HepG2 (cell line): Measurements from ENCODE around the gene EPB41L2. TPM values are rescaled to one million over a fixed set of nuclear protein-coding genes. Genes with fewer than 3 reads are reported as not detected.

Experiments
- ATAC-seq: fragments of 200-7000 bp; cut with Tn5 transposase; 3 replicates; pipeline ENCODE4 v1.9.1; 2020; ENCODE audit warnings: mild to moderate bottlenecking, moderate library complexity
- BruUV-seq: library from RNA; stranded (reverse); fragments of 400-500 nt; replicated peaks from 2 replicates; lab custom pipeline; 2021; lab: Mats Ljungman, UMichigan
- CTCF ChIA-PET: fragments of 300-600 bp; formaldehyde crosslinking; extraction: SDS; loops from one replicate; lab custom pipeline; 2021; ENCODE audit warnings: low total read pairs, inconsistent platforms, low intra/inter-chr PET ratio; lab: Yijun Ruan, JAX
- POLR2A ChIA-PET: fragments of 350-600 bp; sonication (Branson Sonifier 250); formaldehyde crosslinking; loops from one replicate; lab custom pipeline; 2020; ENCODE audit warnings: antibody characterized with exemption, inconsistent platforms; lab: Yijun Ruan, JAX
- DNase-seq: peaks from one replicate; pipeline ENCODE4 v3.0.0-alpha.2; 2015; ENCODE audit warnings: low spot score
- FAIRE-seq: peaks from 3 replicates; lab custom pipeline; 2011; peaks lifted over from hg19 to GRCh38; lab: Jason Lieb, UNC
- H2AFZ ChIP-seq: one replicate; pipeline ENCODE4 v1.6.1; 2011; ENCODE audit warnings: low read length, inconsistent platforms
- H3K27ac ChIP-seq: fragments of 300-600 bp; 3 replicates; pipeline ENCODE4 v1.8.0; 2011; ENCODE audit warnings: mixed run types, mild to moderate bottlenecking, mixed read lengths, low read length, inconsistent platforms; ENCODE audit not compliant: insufficient read depth; ENCODE audit errors: extremely low read length
- H3K27me3 ChIP-seq, 2 experiments: fragments of 200-600 bp in 1 of 2; 2 replicates in 1 of 2; 3 replicates in 1 of 2; pipeline versions ENCODE4 v1.6.0 to v1.8.0; 2011; ENCODE audit warnings: low read length in 2 of 2, mild to moderate bottlenecking in 2 of 2, moderate library complexity in 2 of 2, inconsistent platforms in 1 of 2; ENCODE audit not compliant: insufficient read depth in 2 of 2, control insufficient read depth in 1 of 2
- H3K36me3 ChIP-seq, 2 experiments: fragments of 200-600 bp in 1 of 2; replicated peaks in 1 of 2; 2 replicates in 1 of 2; 3 replicates in 1 of 2; pipeline versions ENCODE4 v1.5.1 to v1.8.0; 2011; ENCODE audit warnings: low read length in 2 of 2, inconsistent platforms in 1 of 2; ENCODE audit not compliant: insufficient read depth in 2 of 2, control insufficient read depth in 1 of 2
- H3K4me1 ChIP-seq: 2 replicates; pipeline ENCODE4 v1.5.1; 2012; ENCODE audit warnings: low read length, inconsistent platforms; ENCODE audit not compliant: insufficient read depth
- H3K4me2 ChIP-seq: 2 replicates; pipeline ENCODE4 v1.6.0; 2011; ENCODE audit warnings: low read depth, low read length, inconsistent platforms
- H3K4me3 ChIP-seq, 3 experiments: fragments of 200-600 bp in 1 of 3; sonication (generic), shearing (Covaris generic) in 1 of 3; replicated peaks in 1 of 3; 2 replicates each; pipeline ENCODE4 v1.5.1; 2011 to 2016; ENCODE audit warnings: low read length in 3 of 3, inconsistent platforms in 2 of 3, low read depth in 2 of 3, mild to moderate bottlenecking in 2 of 3, control low read depth in 1 of 3, mixed read lengths in 1 of 3; ENCODE audit not compliant: insufficient read depth in 1 of 3
- H3K79me2 ChIP-seq: one replicate; pipeline ENCODE4 v1.6.1; 2011; ENCODE audit warnings: low read length, inconsistent platforms; ENCODE audit not compliant: insufficient read depth
- H3K9ac ChIP-seq: 2 replicates; pipeline ENCODE4 v1.6.0; 2011; ENCODE audit warnings: mild to moderate bottlenecking, low read depth, low read length, inconsistent platforms; ENCODE audit not compliant: insufficient read depth
- H3K9me3 ChIP-seq: 2 replicates; pipeline ENCODE4 v1.5.1; 2012; ENCODE audit warnings: mild to moderate bottlenecking, low read length
- H4K20me1 ChIP-seq: 2 replicates; pipeline ENCODE4 v1.6.0; 2011; ENCODE audit warnings: inconsistent platforms, mild to moderate bottlenecking, low read length, moderate library complexity; ENCODE audit not compliant: insufficient read depth
- BRCA1 ChIP-seq: sonication (generic); formaldehyde crosslinking; IDR thresholded peaks from 2 replicates; pipeline ENCODE4 v1.4.0; 2020; ENCODE audit warnings: missing genetic modification reagents
- JUND ChIP-seq: sonication (generic); formaldehyde crosslinking; IDR thresholded peaks from 2 replicates; pipeline ENCODE4 v1.8.0; 2022; ENCODE audit warnings: mild to moderate bottlenecking, missing genetic modification reagents
- KMT2B ChIP-seq: IDR thresholded peaks from 2 replicates; pipeline ENCODE4 v1.6.1; 2016; ENCODE audit warnings: missing genetic modification reagents, missing compliant biosample characterization
- SPEN ChIP-seq: sonication (generic); formaldehyde crosslinking; IDR thresholded peaks from 2 replicates; pipeline ENCODE4 v1.5.1; 2020; ENCODE audit warnings: low read depth, mild to moderate bottlenecking, missing genetic modification reagents
- TAF15 ChIP-seq: fragments of 200-400 bp; formaldehyde crosslinking; IDR thresholded peaks from one replicate; pipeline ENCODE4 v1.6.1; 2018; ENCODE audit warnings: mild to moderate bottlenecking, low read depth, low read length; ENCODE audit not compliant: poor library complexity, severe bottlenecking
- TBL1XR1 ChIP-seq: fragments of 150-350 bp; IDR thresholded peaks from 2 replicates; pipeline ENCODE4 v1.6.1; 2014; ENCODE audit warnings: borderline replicate concordance, low read length; ENCODE audit not compliant: partially characterized antibody
- ZFP90 ChIP-seq: sonication (generic); formaldehyde crosslinking; IDR thresholded peaks from 2 replicates; pipeline ENCODE4 v1.8.0; 2022; ENCODE audit warnings: missing genetic modification reagents, mild to moderate bottlenecking, inconsistent platforms, borderline replicate concordance
- ZNF589 ChIP-seq: sonication (generic); formaldehyde crosslinking; conservative IDR thresholded peaks from 2 replicates; pipeline ENCODE4 v1.8.0; 2022; ENCODE audit warnings: mild to moderate bottlenecking, moderate library complexity, missing genetic modification reagents
- ZNF878 ChIP-seq: sonication (generic); formaldehyde crosslinking; IDR thresholded peaks from 2 replicates; pipeline ENCODE4 v1.8.1; 2023; ENCODE audit warnings: mild to moderate bottlenecking, missing genetic modification reagents, moderate library complexity
- WGBS: methylation state at CpG from one replicate; pipeline ENCODE4 v1.1.6; 2017; ENCODE audit warnings: low lambda C conversion rate; 5-methylcytosine and 5-hydroxymethylcytosine counted together
- in situ Hi-C: cut with HindIII; loops from 2 replicates; pipeline ENCODE4 v1.10.0; 2017; ENCODE audit warnings: low pct_unique_long_range_greater_than_20kb; ENCODE audit not compliant: extremely low pct_ligation_motif_present
- intact Hi-C: fragments of 100-400 bp; cut with micrococcal nuclease; formaldehyde crosslinking; loops from one replicate; pipeline ENCODE4 v1.10.0; 2022; ENCODE audit not compliant: unreplicated experiment
- polyA plus RNA-seq, 8 experiments: library from polyadenylated mRNA; depleted of rRNA in 3 of 8; stranded (reverse) in 7 of 8; unstranded in 1 of 8; fragments of >200 nt; fragmentation: Illumina TruSeq in 4 of 8; extraction: Trizol in 4 of 8; gene quantifications; 2 replicates each; pipeline versions ENCODE4 v1.2.1 to v1.2.3, GENCODE V29; 2011 to 2016; ENCODE audit warnings: low read depth in 4 of 8, missing spikeins in 1 of 8, mixed read lengths in 1 of 8; ENCODE audit not compliant: insufficient read depth in 1 of 8
- total RNA-seq, 5 experiments: library from RNA; depleted of rRNA; stranded (reverse); fragments of >200 nt; fragmentation: Illumina TruSeq; extraction: Trizol; gene quantifications; 2 replicates each; pipeline ENCODE4 v1.2.3, GENCODE V29; 2016; ENCODE audit warnings: low read depth in 1 of 5

The EPB41L2 gene
- total and polyA plus RNA-seq, 2 of the 13 experiments (the other 11 are each of a cell fraction or from before 2014, with no cell fraction given): 41.7 to 56.4 TPM

- in situ Hi-C loops: no loop called here
- ATAC-seq (no peak), DNase-seq (no peak), FAIRE-seq (no peak)
- Histone ChIP-seq H3K27me3 (no peaks in the 10 kb centered on the region), H3K36me3 (peaks cover 0 to 1% of the 10 kb centered on the region in 2 experiments; a peak in 1 of 5 replicates), H4K20me1 (no peaks in the 10 kb centered on the region), H3K79me2 (peaks cover 85% of the 10 kb centered on the region), H3K9ac (no peak overlapping the region), H3K4me2 (no peak overlapping the region), H3K9me3 (peaks cover 21% of the 10 kb centered on the region), H3K27ac (no peak overlapping the region), H2AFZ (no peak overlapping the region), H3K4me3 (no peak overlapping the region), H3K4me1 (peaks cover 23% of the 10 kb centered on the region)
- no TSS peak for BruUV-seq
- ChIA-PET CTCF (no interaction called here), POLR2A (no interaction called here)
- no peak for TF ChIP-seq SPEN
- no peak for TF ChIP-seq KMT2B (CRISPR knock-in tag)
- TF ChIP-seq ZNF589 (CRISPR knock-in tag): no peak
- TF ChIP-seq ZNF878 (CRISPR knock-in tag): no peak
- no peak for TF ChIP-seq ZFP90 (CRISPR knock-in tag)
- TF ChIP-seq BRCA1: no peak
- TF ChIP-seq TBL1XR1: no peak
- TF ChIP-seq TAF15: no peak
- no peak for TF ChIP-seq JUND (CRISPR knock-in tag)
- WGBS: 95% methylated on average over 5 of the region's 5 CpGs
- intact Hi-C loops: no loop called here
Observed at GRCh38 chr6:131003488-131004386, 59.3 kb downstream of the EPB41L2 start.
